ENCODE measurements around the gene NUFIP1. TPM values are rescaled to one million over a fixed set of nuclear protein-coding genes. Genes with fewer than 3 reads are reported as not detected.
"Not testable (repeated sequence)": the region's sequence is repeated elsewhere in the genome, so short reads cannot be mapped to it uniquely, and the experiment has no call there.

NUFIP1 gene
- total RNA-seq, 1 donor from 2014 or later = 8.7 TPM

DNA sequence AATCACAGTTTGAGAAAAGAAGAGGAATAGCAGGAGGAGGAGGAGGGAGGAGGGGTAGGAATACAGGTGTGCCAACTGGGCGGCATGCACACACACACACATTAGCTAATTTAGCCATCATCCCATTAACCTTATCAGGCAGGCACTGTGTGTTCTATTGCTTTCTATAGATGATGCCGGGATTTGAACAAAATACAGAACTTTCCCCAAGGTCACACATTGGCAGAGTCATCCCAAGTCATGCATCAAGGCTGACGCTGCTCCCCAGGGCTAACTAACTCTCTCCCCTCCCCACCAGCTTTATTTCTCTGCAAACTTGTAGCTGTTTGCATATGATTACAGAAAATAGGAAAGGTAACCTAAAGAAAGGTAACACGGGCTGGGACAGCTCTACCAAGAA, 83.0 kb downstream of the NUFIP1 start:
- peaks cover 49% of the 10 kb centered on the region for H3K4me1 Mint-ChIP-seq (ENCODE audit: unreplicated experiment)
- no peak for TF ChIP-seq CTCF (conservative IDR thresholded peaks at IDR 0.05)
- peak overlapping the region; percentile 19 for H3K4me3 Mint-ChIP-seq
- no peaks in the 10 kb centered on the region for H3K36me3 Mint-ChIP-seq
- DNase-seq (ENCODE audit: extremely low spot score, unreplicated experiment) = no peak
- H3K27me3 Mint-ChIP-seq = no peaks in the 10 kb centered on the region
- H3K9me3 Mint-ChIP-seq = no peaks in the 10 kb centered on the region
- H3K27ac Mint-ChIP-seq = no peak overlapping the region

DNA sequence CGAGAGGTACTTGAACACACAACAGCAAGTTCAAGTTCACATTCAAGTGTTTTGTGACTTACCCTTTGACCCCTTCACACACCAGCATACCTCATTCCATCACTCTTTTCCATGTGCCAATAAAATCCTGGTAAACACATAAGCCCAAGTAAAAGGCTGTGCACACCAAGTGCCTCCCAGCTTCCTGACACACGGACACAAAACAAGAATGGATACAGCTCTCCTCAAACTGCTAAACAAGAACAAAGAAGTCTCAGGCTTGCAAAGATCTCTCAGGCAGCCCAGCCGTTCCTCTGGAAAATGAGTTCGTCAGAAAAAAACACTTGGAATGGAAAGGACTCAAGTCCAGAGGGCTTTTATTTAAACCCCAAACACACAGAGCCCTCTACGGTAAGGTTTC, 83.7 kb downstream of the NUFIP1 start:
- no peaks in the 10 kb centered on the region for H3K36me3 Mint-ChIP-seq
- no peak overlapping the region for H3K27ac Mint-ChIP-seq
- H3K27me3 Mint-ChIP-seq = no peaks in the 10 kb centered on the region
- DNase-seq (ENCODE audit: extremely low spot score, unreplicated experiment) = no peak
- no peak overlapping the region for H3K4me3 Mint-ChIP-seq
- TF ChIP-seq CTCF (conservative IDR thresholded peaks at IDR 0.05) = no peak
- peaks cover 49% of the 10 kb centered on the region for H3K4me1 Mint-ChIP-seq (ENCODE audit: unreplicated experiment)
- H3K9me3 Mint-ChIP-seq = no peaks in the 10 kb centered on the region

GRCh38 chr13:44904967-44905366, 84.3 kb downstream of the NUFIP1 start:
- Mint-ChIP-seq H3K9me3 (no peaks in the 10 kb centered on the region), H3K36me3 (no peaks in the 10 kb centered on the region), H3K27me3 (no peaks in the 10 kb centered on the region), H3K27ac (peak overlapping the region; percentile 46), H3K4me1 (ENCODE audit: unreplicated experiment) (peaks cover 51% of the 10 kb centered on the region), H3K4me3 (peak overlapping the region; percentile 30)
- no peak for DNase-seq (ENCODE audit: extremely low spot score, unreplicated experiment)
- TF ChIP-seq CTCF (conservative IDR thresholded peaks at IDR 0.05) = no peak

GRCh38 chr13:44903574-44903985, 85.7 kb downstream of the NUFIP1 start:
- peaks cover 52% of the 10 kb centered on the region for H3K4me1 Mint-ChIP-seq (ENCODE audit: unreplicated experiment)
- H3K27ac Mint-ChIP-seq = peak overlapping the region; percentile 50
- DNase-seq (ENCODE audit: extremely low spot score, unreplicated experiment) = no peak

GRCh38 chr13:44902738-44903137, 86.5 kb downstream of the NUFIP1 start:
- Mint-ChIP-seq H3K27me3 (no peaks in the 10 kb centered on the region), H3K27ac (no peak overlapping the region), H3K9me3 (peaks cover 7% of the 10 kb centered on the region), H3K4me1 (ENCODE audit: unreplicated experiment) (peaks cover 52% of the 10 kb centered on the region), H3K36me3 (no peaks in the 10 kb centered on the region), H3K4me3 (no peak overlapping the region)
- DNase-seq (ENCODE audit: extremely low spot score, unreplicated experiment) = no peak
- no peak for TF ChIP-seq CTCF (conservative IDR thresholded peaks at IDR 0.05)

More at GRCh38 chr13:44903574-44903985, 85.7 kb downstream of the NUFIP1 start:
- Mint-ChIP-seq H3K9me3 (peaks cover 4% of the 10 kb centered on the region), H3K4me3 (no peak overlapping the region), H3K36me3 (no peaks in the 10 kb centered on the region), H3K27me3 (no peaks in the 10 kb centered on the region)
- TF ChIP-seq CTCF (conservative IDR thresholded peaks at IDR 0.05) = no peak

DNA sequence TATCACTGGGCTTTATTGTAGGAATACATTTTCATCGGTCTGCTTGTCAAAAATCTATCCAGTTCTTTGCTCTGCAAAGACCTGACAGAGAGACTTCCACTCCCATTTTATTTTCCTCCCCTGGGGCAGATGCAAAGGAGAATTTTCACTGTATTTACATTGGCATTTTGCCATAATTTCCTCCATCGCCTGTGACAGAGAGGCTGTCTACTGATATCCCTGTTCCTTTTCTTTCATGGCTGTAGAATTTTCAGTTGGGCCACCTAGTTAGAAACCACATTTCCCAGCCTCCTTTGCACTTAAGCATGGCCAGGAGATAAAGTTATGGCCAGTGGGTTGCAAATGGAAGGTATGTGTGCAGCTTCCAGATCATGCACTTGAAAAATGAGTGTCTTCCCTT, 89.3 kb downstream of the NUFIP1 start:
- Mint-ChIP-seq H3K27me3 (no peaks in the 10 kb centered on the region), H3K9me3 (peaks cover 7% of the 10 kb centered on the region), H3K27ac (no peak overlapping the region), H3K4me1 (ENCODE audit: unreplicated experiment) (peaks cover 33% of the 10 kb centered on the region), H3K4me3 (no peak overlapping the region), H3K36me3 (no peaks in the 10 kb centered on the region)
- TF ChIP-seq CTCF (conservative IDR thresholded peaks at IDR 0.05) = no peak
- DNase-seq (ENCODE audit: extremely low spot score, unreplicated experiment) = no peak

DNA sequence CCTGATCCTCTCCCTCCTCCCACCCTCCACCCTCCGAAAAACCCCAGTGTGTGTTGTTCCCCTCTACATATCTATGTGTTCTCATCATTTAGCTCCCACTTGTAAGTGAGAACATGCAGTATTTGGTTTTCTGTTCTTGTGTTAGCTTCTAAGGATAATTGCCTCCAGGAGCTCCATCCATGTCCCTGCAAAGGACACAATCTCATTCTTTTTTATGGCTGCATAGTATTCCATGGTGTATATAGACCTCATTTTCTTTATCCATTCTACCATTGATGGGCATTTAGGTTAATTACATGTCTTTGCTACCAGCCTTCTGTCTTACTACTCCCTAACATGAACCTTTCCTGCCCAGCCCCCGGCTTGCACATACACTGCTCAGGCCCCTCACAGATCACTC, 91.0 kb downstream of the NUFIP1 start:
- DNase-seq (ENCODE audit: extremely low spot score, unreplicated experiment); H3K36me3 Mint-ChIP-seq; H3K27ac Mint-ChIP-seq: not testable (repeated sequence)

More for the DNA sequence above, 91.0 kb downstream of the NUFIP1 start:
- H3K9me3 Mint-ChIP-seq, H3K4me3 Mint-ChIP-seq, H3K27me3 Mint-ChIP-seq: not testable (repeated sequence)
- peaks cover 20% of the 10 kb centered on the region for H3K4me1 Mint-ChIP-seq (ENCODE audit: unreplicated experiment)
